HEK293 (cell line): ENCODE results near the gene DPM2.

Experiments
- HOXC10 ChIP-seq: sonication (generic); formaldehyde crosslinking; IDR thresholded peaks from 2 replicates; pipeline ENCODE4 v1.8.1; 2023; ENCODE audit warnings: mild to moderate bottlenecking, missing genetic modification reagents
- ZNF184 ChIP-seq: fragments of 450-650 bp; IDR thresholded peaks from 2 replicates; pipeline ENCODE4 v1.5.1; 2018; ENCODE audit warnings: missing biosample characterization, mild to moderate bottlenecking, missing genetic modification characterization
- ZNF292 ChIP-seq: fragments of 450-650 bp; formaldehyde crosslinking; IDR thresholded peaks from 2 replicates; pipeline ENCODE4 v1.5.1; 2016; ENCODE audit warnings: low read depth, missing biosample characterization, missing genetic modification characterization, borderline replicate concordance
- TF ChIP-seq, protein P1 (sequence below): fragments of 450-650 bp; formaldehyde crosslinking; IDR thresholded peaks from 2 replicates; pipeline ENCODE4 v1.5.1; 2016; ENCODE audit warnings: missing biosample characterization, missing genetic modification characterization

DNA sequence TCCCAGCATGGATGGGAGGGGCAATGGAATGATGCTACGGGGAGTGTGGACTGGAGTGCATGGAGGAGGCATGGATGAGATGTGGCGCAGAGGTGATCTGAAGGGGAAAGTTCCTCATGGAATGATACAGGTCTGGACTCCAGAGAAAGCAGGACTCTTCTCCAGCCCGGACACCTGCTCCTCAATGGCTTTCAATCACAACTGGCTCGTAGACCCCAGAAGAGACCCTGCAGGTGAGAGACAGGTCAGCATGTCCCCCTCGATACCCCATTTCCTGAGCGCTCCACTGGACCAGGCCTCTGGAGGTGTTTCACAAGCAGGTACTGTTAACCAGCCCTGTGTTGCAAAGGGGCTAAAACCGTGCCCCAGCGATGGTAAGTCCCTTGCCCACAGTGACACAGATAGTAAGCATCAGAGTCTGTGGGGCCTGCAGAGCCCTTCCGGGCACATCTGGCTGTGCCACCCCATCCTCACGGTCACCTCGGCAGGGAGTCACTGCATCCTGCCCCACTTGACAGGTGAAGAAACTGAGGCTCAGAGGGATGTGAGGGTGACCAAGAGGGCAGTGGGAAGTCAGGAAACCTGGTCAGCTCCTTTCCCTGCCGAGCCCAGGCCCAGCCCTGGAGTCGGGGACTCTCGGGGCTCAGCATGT lies 5.5 kb upstream of the DPM2 start:
- TF ChIP-seq, protein P1, sequence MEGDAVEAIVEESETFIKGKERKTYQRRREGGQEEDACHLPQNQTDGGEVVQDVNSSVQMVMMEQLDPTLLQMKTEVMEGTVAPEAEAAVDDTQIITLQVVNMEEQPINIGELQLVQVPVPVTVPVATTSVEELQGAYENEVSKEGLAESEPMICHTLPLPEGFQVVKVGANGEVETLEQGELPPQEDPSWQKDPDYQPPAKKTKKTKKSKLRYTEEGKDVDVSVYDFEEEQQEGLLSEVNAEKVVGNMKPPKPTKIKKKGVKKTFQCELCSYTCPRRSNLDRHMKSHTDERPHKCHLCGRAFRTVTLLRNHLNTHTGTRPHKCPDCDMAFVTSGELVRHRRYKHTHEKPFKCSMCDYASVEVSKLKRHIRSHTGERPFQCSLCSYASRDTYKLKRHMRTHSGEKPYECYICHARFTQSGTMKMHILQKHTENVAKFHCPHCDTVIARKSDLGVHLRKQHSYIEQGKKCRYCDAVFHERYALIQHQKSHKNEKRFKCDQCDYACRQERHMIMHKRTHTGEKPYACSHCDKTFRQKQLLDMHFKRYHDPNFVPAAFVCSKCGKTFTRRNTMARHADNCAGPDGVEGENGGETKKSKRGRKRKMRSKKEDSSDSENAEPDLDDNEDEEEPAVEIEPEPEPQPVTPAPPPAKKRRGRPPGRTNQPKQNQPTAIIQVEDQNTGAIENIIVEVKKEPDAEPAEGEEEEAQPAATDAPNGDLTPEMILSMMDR, result no peak; the same call in 1 of the 2 replicates
- TF ChIP-seq HOXC10 (CRISPR knock-in tag) (no peak), ZNF184 (no peak), ZNF292 (tag by site-specific recombination) (no peak)
